ENCODE data around the gene TMC1. TPM values are rescaled to one million over a fixed set of nuclear protein-coding genes. Genes with fewer than 3 reads are reported as not detected.
"Not testable (repeated sequence)": the region's sequence is repeated elsewhere in the genome, so short reads cannot be mapped to it uniquely, and the experiment has no call there.

Gene TMC1
- total and polyA plus RNA-seq, 3 experiments from 2014 or later = not detected

GRCh38 chr9:72827950-72828731, 306.7 kb downstream of the TMC1 start:
- Histone ChIP-seq H3K4me1 (ENCODE audit: insufficient read depth, low read length) (no peaks in the 10 kb centered on the region), H3K36me3 (ENCODE audit: insufficient read depth, low read length) (no peaks in the 10 kb centered on the region), H3K27ac (ENCODE audit: low read depth, low read length) (no peak overlapping the region), H3K9me3 (ENCODE audit: low read length) (no peaks in the 10 kb centered on the region), H3K4me3 (ENCODE audit: low read length) (no peak overlapping the region), H3K27me3 (ENCODE audit: insufficient read depth, low read length, poor library complexity, severe bottlenecking) (no peaks in the 10 kb centered on the region)
- Mint-ChIP-seq H3K4me1 (no peaks in the 10 kb centered on the region), H3K36me3 (no peaks in the 10 kb centered on the region), H3K4me3 (no peak overlapping the region), H3K27me3 (peaks cover 4 to 5% of the 10 kb centered on the region in 2 donors), H3K27ac (no peak overlapping the region), H3K9me3 (peaks cover 0 to 5% (median 0%) of the 10 kb centered on the region in 5 donors)
- no peak for DNase-seq
- CTCF ChIA-PET = no interaction called here
- POLR2A ChIA-PET = no interaction called here

DNA sequence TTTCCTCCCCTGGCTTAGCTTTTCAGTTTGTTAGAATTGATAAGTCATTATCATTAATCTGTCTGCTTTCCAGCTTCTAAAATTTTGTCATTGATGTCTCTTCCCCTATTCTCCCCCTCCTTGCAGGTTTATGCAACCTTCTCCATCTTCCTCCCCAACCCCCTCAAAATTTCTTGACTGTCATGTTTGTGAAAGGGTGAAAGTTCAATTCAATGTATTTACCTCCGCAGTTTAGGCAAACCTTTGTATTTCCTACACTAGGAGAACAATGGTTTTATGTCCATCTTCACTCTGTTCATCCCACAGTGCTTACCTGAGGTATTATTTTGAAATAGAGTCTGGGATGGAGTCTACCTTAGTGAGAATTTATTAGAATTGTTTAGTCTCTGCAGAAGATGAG, 313.6 kb downstream of the TMC1 start:
- Mint-ChIP-seq H3K27me3 (peaks cover 1 to 2% of the 10 kb centered on the region in 2 donors), H3K9me3 (peaks cover 0 to 2% (median 0%) of the 10 kb centered on the region in 5 donors), H3K27ac (no peak overlapping the region), H3K4me3 (no peak overlapping the region), H3K36me3 (no peaks in the 10 kb centered on the region), H3K4me1 (no peaks in the 10 kb centered on the region)
- Histone ChIP-seq H3K4me1 (ENCODE audit: insufficient read depth, low read length) (no peaks in the 10 kb centered on the region), H3K36me3 (ENCODE audit: insufficient read depth, low read length) (no peaks in the 10 kb centered on the region), H3K9me3 (ENCODE audit: low read length) (no peaks in the 10 kb centered on the region), H3K27ac (ENCODE audit: low read depth, low read length) (no peak overlapping the region), H3K4me3 (ENCODE audit: low read length) (no peak overlapping the region), H3K27me3 (ENCODE audit: insufficient read depth, low read length, poor library complexity, severe bottlenecking) (no peaks in the 10 kb centered on the region)
- ChIA-PET CTCF (no interaction called here), POLR2A (no interaction called here)
- no peak for DNase-seq

DNA sequence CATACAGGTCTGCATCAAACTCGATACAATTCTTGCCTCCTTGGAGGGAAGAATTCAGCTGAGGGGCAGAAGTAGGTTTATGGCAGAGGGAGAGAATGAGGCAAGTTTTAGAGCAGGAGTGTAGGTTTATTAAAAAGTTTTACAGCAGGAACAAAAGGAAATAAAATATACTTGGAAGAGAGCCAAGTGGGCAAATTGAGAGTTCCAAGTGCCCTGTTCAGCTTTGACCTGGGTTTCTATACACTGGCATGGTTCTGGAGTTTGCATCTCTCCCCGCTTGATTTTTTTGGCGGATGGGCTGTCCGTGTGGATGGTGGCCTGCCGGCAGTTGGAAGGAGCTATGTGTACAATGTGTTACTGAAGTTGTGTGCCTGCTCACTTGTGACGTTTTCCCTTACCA, 315.4 kb downstream of the TMC1 start:
- H3K27ac Mint-ChIP-seq = no peak overlapping the region
- H3K27me3 Mint-ChIP-seq = peaks cover 1 to 2% of the 10 kb centered on the region in 2 donors
- CTCF ChIA-PET = no interaction called here
- H3K36me3 ChIP-seq (ENCODE audit: insufficient read depth, low read length) = no peaks in the 10 kb centered on the region
- no peaks in the 10 kb centered on the region for H3K9me3 ChIP-seq (ENCODE audit: low read length)
- H3K27ac ChIP-seq (ENCODE audit: low read depth, low read length) = no peak overlapping the region
- POLR2A ChIA-PET = no interaction called here
- no peak for DNase-seq
- H3K4me1 ChIP-seq (ENCODE audit: insufficient read depth, low read length) = no peaks in the 10 kb centered on the region
- no peaks in the 10 kb centered on the region for H3K27me3 ChIP-seq (ENCODE audit: insufficient read depth, low read length, poor library complexity, severe bottlenecking)
- no peak overlapping the region for H3K4me3 Mint-ChIP-seq
- H3K9me3 Mint-ChIP-seq = peaks cover 0 to 2% (median 0%) of the 10 kb centered on the region in 5 donors
- H3K4me3 ChIP-seq (ENCODE audit: low read length) = no peak overlapping the region
- no peaks in the 10 kb centered on the region for H3K4me1 Mint-ChIP-seq
- H3K36me3 Mint-ChIP-seq = no peaks in the 10 kb centered on the region

DNA sequence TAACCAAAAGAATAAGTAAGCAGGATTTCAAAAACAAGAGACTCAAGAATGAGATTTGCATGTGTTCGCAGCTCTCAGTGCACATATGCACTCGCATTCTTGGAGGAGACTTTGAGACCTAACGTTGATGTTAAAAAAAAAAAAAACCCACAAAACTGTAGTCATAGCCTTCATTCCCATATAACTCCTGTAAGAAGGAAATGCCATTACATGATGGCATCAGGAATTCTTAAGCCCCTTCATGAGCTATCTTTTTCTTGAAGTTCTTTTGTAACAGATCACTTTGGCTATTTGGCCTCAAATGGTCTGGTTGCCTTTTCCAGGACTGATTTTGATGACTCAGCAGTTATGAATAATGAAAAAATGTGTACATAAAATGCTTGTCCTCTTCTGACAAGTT, 317.7 kb downstream of the TMC1 start:
- Histone ChIP-seq H3K4me1 (ENCODE audit: insufficient read depth, low read length) (no peaks in the 10 kb centered on the region), H3K36me3 (ENCODE audit: insufficient read depth, low read length) (no peaks in the 10 kb centered on the region), H3K9me3 (ENCODE audit: low read length) (no peaks in the 10 kb centered on the region), H3K4me3 (ENCODE audit: low read length) (no peak overlapping the region), H3K27me3 (ENCODE audit: insufficient read depth, low read length, poor library complexity, severe bottlenecking) (no peaks in the 10 kb centered on the region), H3K27ac (ENCODE audit: low read depth, low read length) (no peak overlapping the region)
- peaks cover 0 to 4% (median 0%) of the 10 kb centered on the region in 5 donors for H3K9me3 Mint-ChIP-seq
- no peaks in the 10 kb centered on the region for H3K4me1 Mint-ChIP-seq
- ChIA-PET POLR2A (no interaction called here), CTCF (no interaction called here)
- H3K27me3 Mint-ChIP-seq = peaks cover 1 to 2% of the 10 kb centered on the region in 2 donors
- no peaks in the 10 kb centered on the region for H3K36me3 Mint-ChIP-seq
- DNase-seq = no peak
- no peak overlapping the region for H3K27ac Mint-ChIP-seq
- H3K4me3 Mint-ChIP-seq = no peak overlapping the region

- no peaks in the 10 kb centered on the region for H3K36me3 ChIP-seq (ENCODE audit: insufficient read depth, low read length)
- H3K9me3 ChIP-seq (ENCODE audit: low read length) = no peaks in the 10 kb centered on the region
- Mint-ChIP-seq H3K27me3 (no peaks in the 10 kb centered on the region), H3K27ac (no peak overlapping the region), H3K9me3 (peaks cover 12 to 27% (median 19%) of the 10 kb centered on the region in 5 donors), H3K4me3 (no peak overlapping the region), H3K4me1 (no peaks in the 10 kb centered on the region), H3K36me3 (no peaks in the 10 kb centered on the region)
- H3K27me3 ChIP-seq (ENCODE audit: insufficient read depth, low read length, poor library complexity, severe bottlenecking) = no peaks in the 10 kb centered on the region
- no peaks in the 10 kb centered on the region for H3K4me1 ChIP-seq (ENCODE audit: insufficient read depth, low read length)
- H3K4me3 ChIP-seq (ENCODE audit: low read length) = no peak overlapping the region
- no peak overlapping the region for H3K27ac ChIP-seq (ENCODE audit: low read depth, low read length)
- DNase-seq = no peak
- ChIA-PET CTCF (no interaction called here), POLR2A (no interaction called here)
These were observed 322.4 kb downstream of the TMC1 start for GRCh38 chr9:72843520-72844439.

- no peaks in the 10 kb centered on the region for H3K4me1 Mint-ChIP-seq
- Histone ChIP-seq H3K27me3 (ENCODE audit: insufficient read depth, low read length, poor library complexity, severe bottlenecking) (no peaks in the 10 kb centered on the region), H3K4me1 (ENCODE audit: insufficient read depth, low read length) (no peaks in the 10 kb centered on the region), H3K9me3 (ENCODE audit: low read length) (no peaks in the 10 kb centered on the region), H3K27ac (ENCODE audit: low read depth, low read length) (no peak overlapping the region), H3K4me3 (ENCODE audit: low read length) (no peak overlapping the region), H3K36me3 (ENCODE audit: insufficient read depth, low read length) (no peaks in the 10 kb centered on the region)
- CTCF ChIA-PET = no interaction called here
- no peaks in the 10 kb centered on the region for H3K36me3 Mint-ChIP-seq
- DNase-seq = no peak
- H3K27ac Mint-ChIP-seq = peak overlapping the region in 1 of 8 donors; percentile 43
- H3K9me3 Mint-ChIP-seq = peaks cover 12 to 27% (median 21%) of the 10 kb centered on the region in 5 donors
- H3K4me3 Mint-ChIP-seq = no peak overlapping the region
- POLR2A ChIA-PET = no interaction called here
- no peaks in the 10 kb centered on the region for H3K27me3 Mint-ChIP-seq
These were observed 323.0 kb downstream of the TMC1 start for GRCh38 chr9:72844440-72844768.

DNA sequence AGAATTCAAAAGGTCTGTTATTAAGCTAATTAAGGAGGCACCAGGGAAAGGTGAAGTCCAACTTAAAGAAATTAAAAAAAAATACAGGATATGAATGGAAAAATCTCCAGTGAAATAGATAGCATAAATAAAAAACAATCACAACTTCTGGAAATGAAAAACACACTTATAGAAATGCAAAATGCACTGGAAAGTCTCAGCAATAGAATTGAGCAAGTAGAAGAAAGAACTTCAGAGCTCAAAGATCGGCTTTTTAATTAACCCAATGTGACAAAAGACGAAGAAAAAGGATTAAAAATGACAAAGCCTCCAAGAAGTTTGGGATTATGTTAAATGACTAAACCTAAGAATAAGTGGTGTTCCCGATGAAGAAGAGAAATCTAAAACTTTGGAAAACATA, 323.6 kb downstream of the TMC1 start:
- H3K27me3 Mint-ChIP-seq; H3K9me3 ChIP-seq (ENCODE audit: low read length); H3K4me3 Mint-ChIP-seq; H3K27ac Mint-ChIP-seq; H3K4me1 ChIP-seq (ENCODE audit: insufficient read depth, low read length); DNase-seq; H3K36me3 Mint-ChIP-seq; H3K4me1 Mint-ChIP-seq; CTCF ChIA-PET; H3K27ac ChIP-seq (ENCODE audit: low read depth, low read length); H3K36me3 ChIP-seq (ENCODE audit: insufficient read depth, low read length); H3K4me3 ChIP-seq (ENCODE audit: low read length); H3K27me3 ChIP-seq (ENCODE audit: insufficient read depth, low read length, poor library complexity, severe bottlenecking); POLR2A ChIA-PET: not testable (repeated sequence)
- H3K9me3 Mint-ChIP-seq = peaks cover 12 to 27% (median 21%) of the 10 kb centered on the region in 5 donors

DNA sequence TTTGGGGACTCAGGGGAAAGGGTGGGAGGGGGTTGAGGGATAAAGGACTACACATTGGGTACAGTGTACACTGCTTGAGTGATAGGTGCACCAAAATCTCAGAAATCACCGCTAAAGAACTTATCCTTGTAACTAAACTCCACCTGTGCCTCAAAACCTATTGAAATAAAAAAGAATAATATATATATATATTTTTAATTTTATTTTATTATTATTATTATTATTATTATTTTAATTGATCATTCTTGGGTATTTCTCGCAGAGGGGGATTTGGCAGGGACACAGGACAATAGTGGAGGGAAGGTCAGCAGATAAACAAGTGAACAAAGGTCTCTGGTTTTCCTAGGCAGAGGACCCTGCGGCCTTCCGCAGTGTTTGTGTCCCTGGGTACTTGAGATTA, 328.8 kb downstream of the TMC1 start:
- H3K9me3 Mint-ChIP-seq = peaks cover 0 to 18% (median 14%) of the 10 kb centered on the region in 5 donors
- H3K36me3 ChIP-seq (ENCODE audit: insufficient read depth, low read length); H3K27ac ChIP-seq (ENCODE audit: low read depth, low read length); CTCF ChIA-PET; H3K27me3 ChIP-seq (ENCODE audit: insufficient read depth, low read length, poor library complexity, severe bottlenecking); H3K27me3 Mint-ChIP-seq; H3K9me3 ChIP-seq (ENCODE audit: low read length); H3K4me1 ChIP-seq (ENCODE audit: insufficient read depth, low read length); H3K36me3 Mint-ChIP-seq; H3K4me1 Mint-ChIP-seq; H3K27ac Mint-ChIP-seq; DNase-seq; H3K4me3 Mint-ChIP-seq; H3K4me3 ChIP-seq (ENCODE audit: low read length); POLR2A ChIA-PET: not testable (repeated sequence)
